GM21447 (cell line): ENCODE measurements around the gene AK3.

Source experiments
- ATAC-seq: cut with Tn5 transposase; IDR thresholded peaks from one replicate; pipeline ENCODE4 v1.9.1; 2021; ENCODE audit not compliant: unreplicated experiment

Gene AK3

GRCh38 chr9:4709380-4709779 lies 31.6 kb downstream of the AK3 start:
- ATAC-seq, result no peak

GRCh38 chr9:4706971-4707622 lies 33.9 kb downstream of the AK3 start:
- ATAC-seq, result no peak

GRCh38 chr9:4706021-4706420 lies 35.0 kb downstream of the AK3 start:
- no peak for ATAC-seq

- no peak for ATAC-seq
These were observed 36.9 kb downstream of the AK3 start for GRCh38 chr9:4704129-4704528.

GRCh38 chr9:4701526-4701925 lies 39.5 kb downstream of the AK3 start:
- ATAC-seq, result no peak

GRCh38 chr9:4700932-4701331 lies 40.1 kb downstream of the AK3 start:
- no peak for ATAC-seq

GRCh38 chr9:4700091-4700490 lies 40.9 kb downstream of the AK3 start:
- ATAC-seq, result no peak

- ATAC-seq, result no peak
These were observed 49.2 kb downstream of the AK3 start for GRCh38 chr9:4691795-4692194.

GRCh38 chr9:4690144-4690543 lies 50.9 kb downstream of the AK3 start:
- ATAC-seq, result peak; percentile 57

GRCh38 chr9:4689687-4690104 lies 51.3 kb downstream of the AK3 start:
- peak; percentile 65 for ATAC-seq

- no peak for ATAC-seq
These were observed 52.0 kb downstream of the AK3 start for GRCh38 chr9:4689021-4689420.

- no peak for ATAC-seq
These were observed 54.4 kb downstream of the AK3 start for GRCh38 chr9:4686584-4686983.

GRCh38 chr9:4686112-4686511 lies 54.9 kb downstream of the AK3 start:
- ATAC-seq, result no peak

- no peak for ATAC-seq
These were observed 56.2 kb downstream of the AK3 start for GRCh38 chr9:4684820-4685219.

- ATAC-seq, result no peak
These were observed 60.3 kb downstream of the AK3 start for GRCh38 chr9:4680750-4681149.

GRCh38 chr9:4680173-4680525 lies 60.9 kb downstream of the AK3 start:
- ATAC-seq, result no peak

- ATAC-seq, result peak; percentile 93
These were observed 61.5 kb downstream of the AK3 start, which contains the start of gene CDC37L1 for GRCh38 chr9:4679268-4680172. CDC37L1 (plus strand) TSS chr9:4679569; CDS start chr9:4679768, 199 bp downstream.

- ATAC-seq, result peak; percentile 20
These were observed 62.2 kb downstream of the AK3 start for GRCh38 chr9:4678679-4679267.

GRCh38 chr9:4677392-4677791 lies 63.6 kb downstream of the AK3 start:
- no peak for ATAC-seq

- ATAC-seq, result no peak
These were observed 66.2 kb downstream of the AK3 start for GRCh38 chr9:4674783-4675182.

- ATAC-seq, result no peak
These were observed 69.3 kb downstream of the AK3 start for GRCh38 chr9:4671737-4672136.

GRCh38 chr9:4670591-4670990 lies 70.4 kb downstream of the AK3 start:
- no peak for ATAC-seq
